GM12874 (cell line): ENCODE measurements around the gene RAB33A.

Experiments used
- TF ChIP-seq, protein P1 (sequence below): IDR thresholded peaks from 2 replicates; pipeline ENCODE4 v1.5.1; 2011; ENCODE audit warnings: low read depth, mild to moderate bottlenecking, control low read depth, low read length, moderate library complexity; ENCODE audit not compliant: insufficient read depth

Gene RAB33A

DNA sequence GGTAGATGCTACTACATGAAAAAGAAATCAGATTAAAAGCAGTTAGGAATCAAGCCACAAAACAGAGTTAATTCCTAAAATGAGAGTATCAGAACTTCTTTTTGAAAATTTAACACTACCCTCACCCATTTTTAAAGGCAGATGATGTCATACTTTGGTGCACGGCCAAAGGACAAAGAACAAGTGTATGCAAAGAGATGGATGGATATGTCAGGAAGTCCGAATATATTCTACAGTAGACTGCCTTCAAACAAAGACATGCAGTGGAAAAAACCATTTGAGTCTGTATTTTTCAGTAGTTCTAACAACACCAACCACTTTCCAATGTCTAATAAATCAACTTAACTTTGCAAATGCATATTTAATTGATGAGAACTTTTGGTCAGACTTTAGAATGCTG lies 8.4 kb upstream of the RAB33A start:
- TF ChIP-seq, protein P1, sequence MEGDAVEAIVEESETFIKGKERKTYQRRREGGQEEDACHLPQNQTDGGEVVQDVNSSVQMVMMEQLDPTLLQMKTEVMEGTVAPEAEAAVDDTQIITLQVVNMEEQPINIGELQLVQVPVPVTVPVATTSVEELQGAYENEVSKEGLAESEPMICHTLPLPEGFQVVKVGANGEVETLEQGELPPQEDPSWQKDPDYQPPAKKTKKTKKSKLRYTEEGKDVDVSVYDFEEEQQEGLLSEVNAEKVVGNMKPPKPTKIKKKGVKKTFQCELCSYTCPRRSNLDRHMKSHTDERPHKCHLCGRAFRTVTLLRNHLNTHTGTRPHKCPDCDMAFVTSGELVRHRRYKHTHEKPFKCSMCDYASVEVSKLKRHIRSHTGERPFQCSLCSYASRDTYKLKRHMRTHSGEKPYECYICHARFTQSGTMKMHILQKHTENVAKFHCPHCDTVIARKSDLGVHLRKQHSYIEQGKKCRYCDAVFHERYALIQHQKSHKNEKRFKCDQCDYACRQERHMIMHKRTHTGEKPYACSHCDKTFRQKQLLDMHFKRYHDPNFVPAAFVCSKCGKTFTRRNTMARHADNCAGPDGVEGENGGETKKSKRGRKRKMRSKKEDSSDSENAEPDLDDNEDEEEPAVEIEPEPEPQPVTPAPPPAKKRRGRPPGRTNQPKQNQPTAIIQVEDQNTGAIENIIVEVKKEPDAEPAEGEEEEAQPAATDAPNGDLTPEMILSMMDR, result no peak

DNA sequence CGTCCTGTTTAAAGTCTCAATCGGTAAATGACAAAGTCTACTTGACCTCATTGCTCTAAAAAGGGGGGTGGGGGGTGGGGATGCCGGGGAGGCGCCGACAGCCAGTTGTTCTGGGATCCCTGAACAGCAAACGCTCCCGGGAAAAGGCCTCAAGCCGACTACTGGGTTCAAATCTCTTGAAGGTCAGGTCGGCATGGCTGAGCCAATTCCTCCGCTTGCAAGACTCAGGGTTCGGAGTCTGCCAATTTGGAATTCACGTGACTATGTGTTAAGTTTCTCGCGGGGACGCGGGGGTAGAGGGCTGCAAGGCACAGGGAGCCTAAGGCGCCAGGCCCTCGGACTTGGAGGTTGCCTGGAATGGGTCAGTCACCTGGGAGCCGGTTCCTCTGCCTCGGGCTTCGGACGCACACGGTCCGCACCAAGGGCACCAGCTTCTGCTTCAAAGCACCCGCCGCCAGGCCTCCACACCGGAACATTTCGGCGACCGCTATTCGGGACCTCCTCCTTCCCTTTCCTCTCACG lies 6.5 kb upstream of the RAB33A start:
- TF ChIP-seq, protein P1, result no peak

DNA sequence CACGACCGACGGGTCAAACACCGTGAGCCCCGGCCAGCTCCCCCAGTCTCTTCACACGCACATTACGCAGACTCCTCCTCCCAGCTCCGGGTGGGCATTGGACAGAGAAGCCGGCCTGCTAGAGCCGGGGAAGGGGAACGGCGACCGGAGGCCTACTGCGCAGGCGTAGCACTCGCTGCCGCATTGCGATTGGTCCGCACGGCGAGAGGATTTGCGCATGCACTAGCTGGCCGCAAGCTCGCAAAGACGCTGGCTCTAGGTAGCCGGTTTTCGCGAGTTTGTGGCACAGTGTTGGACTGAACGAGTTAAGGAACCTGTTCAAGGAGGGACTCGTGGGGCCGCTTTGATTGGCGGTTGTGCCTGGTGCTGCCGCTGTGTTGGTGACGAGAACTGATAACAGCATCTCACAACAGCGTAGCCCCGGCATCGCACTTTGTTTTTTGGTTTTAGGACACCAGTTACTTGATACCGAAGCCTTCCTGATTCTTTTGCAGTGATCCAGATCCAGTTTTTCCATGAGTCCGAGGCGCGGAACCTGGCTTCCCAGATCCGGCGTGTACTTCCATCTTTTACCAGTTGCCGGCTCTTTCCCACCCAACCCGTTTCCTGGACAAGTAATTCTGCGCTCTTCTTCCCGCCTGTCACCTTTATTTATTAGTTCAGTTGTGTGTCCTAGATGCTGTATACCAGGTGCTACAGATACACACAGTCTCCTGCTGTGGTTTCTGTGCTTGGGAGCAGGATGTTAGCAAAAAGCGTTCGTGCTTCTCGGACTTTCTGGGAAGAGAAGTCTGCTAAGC lies 5.9 kb upstream of the RAB33A start, which contains the start of gene AIFM1:
TSS of gene AIFM1 (minus strand) at position 139 of the 800 bp plus-strand sequence. CDS start 185 bp downstream, outside the sequence.
- TF ChIP-seq, protein P1, result no peak

DNA sequence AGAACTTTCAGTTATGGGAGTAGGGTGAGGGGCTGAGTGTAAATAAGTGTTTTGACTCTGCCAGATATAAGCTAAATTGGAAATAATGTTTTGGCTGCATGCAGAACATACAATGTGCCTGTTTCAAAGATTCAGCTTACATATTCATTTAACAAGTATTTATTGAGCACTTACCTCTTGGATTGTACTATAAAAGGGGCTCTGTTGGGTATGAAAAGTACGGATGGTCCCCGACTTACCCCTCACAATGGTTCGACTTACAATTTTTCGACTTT lies 5.3 kb upstream of the RAB33A start:
- TF ChIP-seq, protein P1, result no peak

DNA sequence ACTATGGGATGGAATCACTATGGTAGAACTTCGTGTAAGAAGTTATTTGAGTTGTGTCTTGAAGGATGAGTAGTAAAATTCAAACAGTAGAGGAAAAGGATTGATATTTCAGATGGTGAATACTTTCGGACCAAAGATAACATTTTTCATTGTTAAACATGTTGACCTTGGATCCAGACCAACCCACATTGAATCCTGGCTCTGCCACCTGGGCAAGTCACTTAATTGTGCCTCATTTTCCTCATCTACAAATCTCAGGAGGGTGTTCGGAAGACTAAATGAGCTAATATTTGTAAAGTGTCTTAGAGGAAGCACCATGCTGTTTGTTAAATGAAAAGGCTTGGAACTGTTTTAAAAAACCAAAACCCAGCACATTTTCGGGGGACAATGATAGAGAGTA lies 4.7 kb upstream of the RAB33A start:
- TF ChIP-seq, protein P1, result no peak

DNA sequence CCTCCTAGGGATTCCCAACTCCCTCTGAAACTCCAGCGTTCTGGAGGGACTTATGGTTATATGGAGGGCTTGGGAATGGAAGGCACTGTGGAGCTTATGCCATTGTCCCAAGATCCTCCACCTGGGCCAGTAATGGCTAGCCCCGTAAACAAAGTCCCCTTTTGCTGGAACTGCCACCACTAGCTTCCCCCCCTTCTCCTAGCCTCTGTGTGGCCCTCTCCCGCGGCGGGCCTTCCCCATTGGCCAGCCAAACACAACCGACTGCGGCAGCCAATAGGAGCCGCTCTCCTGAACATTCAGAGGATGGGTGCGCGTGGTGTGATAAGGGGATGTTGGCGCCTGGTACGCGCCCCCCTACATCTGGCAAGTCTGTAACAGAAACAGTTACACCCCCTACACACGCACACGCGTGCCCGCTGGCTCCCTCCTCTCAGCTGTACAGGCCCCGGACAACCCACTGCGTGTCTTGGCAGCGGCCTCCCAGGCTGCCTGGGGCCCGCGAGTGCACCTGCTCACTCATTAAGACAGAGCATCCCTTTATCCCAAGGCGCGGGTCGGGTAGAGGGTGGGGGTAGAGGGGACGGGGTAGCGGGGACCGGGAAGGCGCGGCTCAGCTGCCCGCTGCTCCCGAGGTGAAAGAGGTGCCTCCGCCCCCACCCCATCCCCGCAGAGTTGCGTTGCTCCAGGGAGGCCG lies 863 bp upstream of the RAB33A start:
- TF ChIP-seq, protein P1, result no peak

DNA sequence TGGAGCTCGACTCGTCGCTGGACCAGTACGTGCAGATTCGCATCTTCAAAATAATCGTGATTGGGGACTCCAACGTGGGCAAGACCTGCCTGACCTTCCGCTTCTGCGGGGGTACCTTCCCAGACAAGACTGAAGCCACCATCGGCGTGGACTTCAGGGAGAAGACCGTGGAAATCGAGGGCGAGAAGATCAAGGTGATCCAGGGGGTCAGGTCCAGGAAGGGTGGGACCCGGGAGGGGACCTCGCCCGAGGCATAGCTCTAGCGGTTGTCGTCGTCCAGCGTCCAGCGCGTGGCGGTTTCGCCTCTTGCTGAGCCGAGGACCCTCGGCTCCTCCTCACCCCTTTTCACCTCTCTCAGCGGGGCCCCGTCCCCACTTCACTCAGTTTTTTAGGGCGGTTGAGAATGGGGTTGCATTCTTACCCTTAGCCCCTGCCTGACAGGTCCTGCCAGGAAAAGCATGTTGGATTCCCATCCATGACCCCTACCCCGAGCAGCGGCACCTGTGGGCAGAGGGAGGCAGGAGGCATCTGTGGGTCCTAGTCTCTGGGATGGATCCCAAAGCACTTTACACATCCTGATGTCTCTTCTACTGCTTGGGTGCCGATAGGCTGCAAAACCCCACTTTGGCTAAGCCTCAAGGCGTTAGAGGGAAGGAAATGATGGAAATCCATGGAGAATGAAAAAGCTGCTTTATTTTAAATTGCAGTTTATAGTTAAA lies 524 bp downstream of the RAB33A start:
- TF ChIP-seq, protein P1, result no peak
